ENCODE measurements around the gene ACOX2.

GRCh38 chr3:58507356-58508078 lies 29.5 kb downstream of the ACOX2 start:
- TF ChIP-seq, protein P1, sequence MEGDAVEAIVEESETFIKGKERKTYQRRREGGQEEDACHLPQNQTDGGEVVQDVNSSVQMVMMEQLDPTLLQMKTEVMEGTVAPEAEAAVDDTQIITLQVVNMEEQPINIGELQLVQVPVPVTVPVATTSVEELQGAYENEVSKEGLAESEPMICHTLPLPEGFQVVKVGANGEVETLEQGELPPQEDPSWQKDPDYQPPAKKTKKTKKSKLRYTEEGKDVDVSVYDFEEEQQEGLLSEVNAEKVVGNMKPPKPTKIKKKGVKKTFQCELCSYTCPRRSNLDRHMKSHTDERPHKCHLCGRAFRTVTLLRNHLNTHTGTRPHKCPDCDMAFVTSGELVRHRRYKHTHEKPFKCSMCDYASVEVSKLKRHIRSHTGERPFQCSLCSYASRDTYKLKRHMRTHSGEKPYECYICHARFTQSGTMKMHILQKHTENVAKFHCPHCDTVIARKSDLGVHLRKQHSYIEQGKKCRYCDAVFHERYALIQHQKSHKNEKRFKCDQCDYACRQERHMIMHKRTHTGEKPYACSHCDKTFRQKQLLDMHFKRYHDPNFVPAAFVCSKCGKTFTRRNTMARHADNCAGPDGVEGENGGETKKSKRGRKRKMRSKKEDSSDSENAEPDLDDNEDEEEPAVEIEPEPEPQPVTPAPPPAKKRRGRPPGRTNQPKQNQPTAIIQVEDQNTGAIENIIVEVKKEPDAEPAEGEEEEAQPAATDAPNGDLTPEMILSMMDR (IDR thresholded peaks at IDR 0.05) = no peak
- TF ChIP-seq HMGXB4 (CRISPR knock-in tag; IDR thresholded peaks at IDR 0.05; ENCODE audit: borderline replicate concordance) (no peak), HOXB5 (CRISPR knock-in tag; IDR thresholded peaks at IDR 0.05) (no peak), POLR2A (IDR thresholded peaks at IDR 0.05; ENCODE audit: low read length) (no peak)
